OCI-LY3 (cell line): ENCODE results near the gene FNDC10.

Experiments used
- EZH2phosphoT487 ChIP-seq: fragments of 200-600 bp; shearing (Covaris generic); IDR thresholded peaks from 2 replicates; pipeline ENCODE4 v1.6.1; 2018; ENCODE audit warnings: antibody characterized with exemption, mixed run types, low read depth
- TF ChIP-seq, protein P1 (sequence below): fragments of 200-600, 300-600 bp; sonication (generic); IDR thresholded peaks from 2 replicates; pipeline ENCODE4 v1.5.1; 2014; ENCODE audit warnings: antibody characterized with exemption, low read length, low read depth

DNA sequence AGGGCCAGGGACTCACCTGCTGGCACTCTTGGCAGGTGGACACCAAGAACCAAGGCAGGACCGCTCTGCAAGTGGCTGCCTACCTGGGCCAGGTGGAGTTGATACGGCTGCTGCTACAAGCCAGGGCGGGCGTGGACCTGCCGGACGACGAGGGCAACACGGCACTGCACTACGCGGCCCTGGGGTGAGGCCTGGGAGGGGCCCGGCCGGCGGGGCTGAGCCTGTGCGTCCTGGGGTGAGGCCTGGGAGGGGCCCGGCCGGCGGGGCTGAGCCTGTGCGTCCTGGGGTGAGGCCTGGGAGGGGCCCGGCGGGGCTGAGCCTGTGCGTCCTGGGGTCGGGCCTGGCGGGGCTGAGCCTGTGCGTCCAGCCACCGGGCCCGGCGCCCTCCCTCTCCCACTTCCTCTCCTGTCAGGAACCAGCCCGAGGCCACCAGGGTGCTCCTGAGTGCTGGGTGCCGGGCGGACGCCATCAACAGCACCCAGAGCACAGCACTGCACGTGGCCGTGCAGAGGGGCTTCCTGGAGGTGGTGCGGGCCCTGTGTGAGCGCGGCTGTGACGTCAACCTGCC, 27.4 kb upstream of the FNDC10 start:
- TF ChIP-seq, protein P1, sequence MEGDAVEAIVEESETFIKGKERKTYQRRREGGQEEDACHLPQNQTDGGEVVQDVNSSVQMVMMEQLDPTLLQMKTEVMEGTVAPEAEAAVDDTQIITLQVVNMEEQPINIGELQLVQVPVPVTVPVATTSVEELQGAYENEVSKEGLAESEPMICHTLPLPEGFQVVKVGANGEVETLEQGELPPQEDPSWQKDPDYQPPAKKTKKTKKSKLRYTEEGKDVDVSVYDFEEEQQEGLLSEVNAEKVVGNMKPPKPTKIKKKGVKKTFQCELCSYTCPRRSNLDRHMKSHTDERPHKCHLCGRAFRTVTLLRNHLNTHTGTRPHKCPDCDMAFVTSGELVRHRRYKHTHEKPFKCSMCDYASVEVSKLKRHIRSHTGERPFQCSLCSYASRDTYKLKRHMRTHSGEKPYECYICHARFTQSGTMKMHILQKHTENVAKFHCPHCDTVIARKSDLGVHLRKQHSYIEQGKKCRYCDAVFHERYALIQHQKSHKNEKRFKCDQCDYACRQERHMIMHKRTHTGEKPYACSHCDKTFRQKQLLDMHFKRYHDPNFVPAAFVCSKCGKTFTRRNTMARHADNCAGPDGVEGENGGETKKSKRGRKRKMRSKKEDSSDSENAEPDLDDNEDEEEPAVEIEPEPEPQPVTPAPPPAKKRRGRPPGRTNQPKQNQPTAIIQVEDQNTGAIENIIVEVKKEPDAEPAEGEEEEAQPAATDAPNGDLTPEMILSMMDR = no peak
- no peak for TF ChIP-seq EZH2phosphoT487
